H1 (cell line): ENCODE results near the gene PLXDC2. TPM values are rescaled to one million over a fixed set of nuclear protein-coding genes. Genes with fewer than 3 reads are reported as not detected.

Experiments
- CTCF ChIA-PET: fragments of 300-600 bp; sonication (Branson Sonifier 250); formaldehyde crosslinking; loops from one replicate; lab custom pipeline; 2021; ENCODE audit not compliant: partially characterized antibody; lab: Charles Lee
- POLR2A ChIA-PET: fragments of 300-600 bp; sonication (Branson Sonifier 250); formaldehyde crosslinking; loops from one replicate; lab custom pipeline; 2021; ENCODE audit warnings: inconsistent platforms; ENCODE audit not compliant: partially characterized antibody; lab: Charles Lee
- DNase-seq, 2 experiments: peaks; one replicate each; pipeline versions ENCODE4 v3.0.0 to v3.0.0-alpha.2; 2010 to 2022; ENCODE audit warnings: low spot score in 2 of 2, low read depth in 1 of 2, mixed read lengths in 1 of 2
- FAIRE-seq: peaks from 2 replicates; lab custom pipeline; 2011; peaks lifted over from hg19 to GRCh38; lab: Jason Lieb, UNC
- H2AFZ ChIP-seq: 2 replicates; pipeline ENCODE4 v1.8.1; 2012; ENCODE audit warnings: low read length, inconsistent platforms
- H2AK5ac ChIP-seq: 2 replicates; pipeline ENCODE4 v1.6.1; 2013; ENCODE audit warnings: low read depth, low read length
- H2BK120ac ChIP-seq: replicated peaks from 2 replicates; pipeline ENCODE3; 2013; ENCODE audit warnings: low read depth, low read length, inconsistent platforms
- H2BK12ac ChIP-seq: 2 replicates; pipeline ENCODE4 v1.6.1; 2013; ENCODE audit warnings: low read depth, low read length
- H2BK15ac ChIP-seq: 2 replicates; pipeline ENCODE4 v1.6.1; 2013; ENCODE audit warnings: low read length
- H2BK20ac ChIP-seq: 2 replicates; pipeline ENCODE4 v1.6.1; 2013; ENCODE audit warnings: low read length
- H2BK5ac ChIP-seq: 2 replicates; pipeline ENCODE4 v1.6.1; 2013; ENCODE audit warnings: low read depth, low read length
- H3K14ac ChIP-seq: 2 replicates; pipeline ENCODE4 v1.6.1; 2013; ENCODE audit warnings: inconsistent platforms; ENCODE audit not compliant: insufficient read length
- H3K18ac ChIP-seq: 2 replicates; pipeline ENCODE4 v1.6.1; 2013; ENCODE audit warnings: low read length; ENCODE audit errors: extremely low read depth
- H3K23ac ChIP-seq: 2 replicates; pipeline ENCODE4 v1.6.1; 2013; ENCODE audit warnings: inconsistent platforms; ENCODE audit not compliant: insufficient read length
- H3K23me2 ChIP-seq: 2 replicates; pipeline ENCODE4 v1.6.1; 2013; ENCODE audit warnings: low read depth, low read length
- H3K27ac ChIP-seq: 2 replicates; pipeline ENCODE4 v1.6.1; 2011; ENCODE audit warnings: low read depth, low read length, inconsistent platforms
- H3K27me3 ChIP-seq, 4 experiments: replicated peaks in 1 of 4; 1 replicate in 1 of 4; 2 replicates in 3 of 4; pipeline versions ENCODE4 v1.6.1 to v1.8.1; 2011 to 2013; ENCODE audit warnings: low read length in 3 of 4, mild to moderate bottlenecking in 3 of 4, inconsistent platforms in 2 of 4, mixed read lengths in 2 of 4, moderate library complexity in 1 of 4; ENCODE audit not compliant: control insufficient read depth in 3 of 4, insufficient read depth in 3 of 4; ENCODE audit errors: extremely low read depth in 1 of 4
- H3K36me3 ChIP-seq, 4 experiments: 2 replicates each; pipeline versions ENCODE4 v1.6.1 to v1.8.1; 2011 to 2013; ENCODE audit warnings: mild to moderate bottlenecking in 4 of 4, low read length in 3 of 4, moderate library complexity in 2 of 4, control low read depth in 1 of 4, inconsistent platforms in 1 of 4; ENCODE audit not compliant: insufficient read depth in 4 of 4, control insufficient read depth in 2 of 4
- H3K4ac ChIP-seq: replicated peaks from 2 replicates; pipeline ENCODE3; 2013; ENCODE audit warnings: low read length, low read depth, mixed read lengths, inconsistent platforms; ENCODE audit not compliant: insufficient read length
- H3K4me1 ChIP-seq, 4 experiments: replicated peaks in 1 of 4; 1 replicate in 1 of 4; 2 replicates in 3 of 4; pipeline versions ENCODE4 v1.6.1 to v1.8.1; 2011 to 2013; ENCODE audit warnings: low read length in 3 of 4, inconsistent platforms in 2 of 4, mixed read lengths in 1 of 4; ENCODE audit not compliant: insufficient read depth in 4 of 4, control insufficient read depth in 3 of 4
- H3K4me2 ChIP-seq, 2 experiments: 2 replicates each; pipeline versions ENCODE4 v1.6.1 to v1.8.1; 2011 to 2013; ENCODE audit warnings: low read depth in 2 of 2, low read length in 2 of 2, control low read depth in 1 of 2, inconsistent platforms in 1 of 2, mild to moderate bottlenecking in 1 of 2; ENCODE audit not compliant: insufficient read depth in 1 of 2
- H3K4me3 ChIP-seq, 4 experiments: fragments of 200-600, 300-600 bp in 1 of 4; sonication (generic), shearing (Covaris generic), sonication (Bioruptor Twin) in 1 of 4; 2 replicates each; pipeline versions ENCODE4 v1.5.1 to v1.8.1; 2011 to 2016; ENCODE audit warnings: low read length in 4 of 4, low read depth in 3 of 4, control low read depth in 2 of 4, inconsistent platforms in 2 of 4, mild to moderate bottlenecking in 2 of 4, mixed read lengths in 1 of 4, moderate library complexity in 1 of 4; ENCODE audit not compliant: insufficient read depth in 2 of 4; ENCODE audit errors: extremely low read depth in 1 of 4
- H3K56ac ChIP-seq: replicated peaks from 2 replicates; pipeline ENCODE3; 2013; ENCODE audit warnings: low read depth, mild to moderate bottlenecking, mixed read lengths, low read length, inconsistent platforms; ENCODE audit not compliant: insufficient read length
- H3K79me1 ChIP-seq: 2 replicates; pipeline ENCODE4 v1.6.1; 2013; ENCODE audit warnings: low read depth, low read length, control low read depth
- H3K79me2 ChIP-seq, 2 experiments: 2 replicates each; pipeline versions ENCODE4 v1.6.1 to v1.8.1; 2012 to 2013; ENCODE audit warnings: low read length in 2 of 2, mild to moderate bottlenecking in 2 of 2, inconsistent platforms in 1 of 2; ENCODE audit not compliant: insufficient read depth in 2 of 2, control insufficient read depth in 1 of 2
- H3K9ac ChIP-seq, 4 experiments: replicated peaks in 1 of 4; 1 replicate in 1 of 4; 2 replicates in 3 of 4; pipeline versions ENCODE4 v1.6.1 to v1.8.1; 2011 to 2013; ENCODE audit warnings: low read depth in 3 of 4, low read length in 3 of 4, control low read depth in 2 of 4, mild to moderate bottlenecking in 2 of 4, moderate library complexity in 2 of 4, inconsistent platforms in 1 of 4; ENCODE audit errors: extremely low read depth in 1 of 4
- H3K9me3 ChIP-seq, 2 experiments: 2 replicates each; pipeline versions ENCODE4 v1.6.1 to v1.8.1; 2012 to 2013; ENCODE audit warnings: mild to moderate bottlenecking in 2 of 2, moderate library complexity in 2 of 2, control low read depth in 1 of 2, inconsistent platforms in 1 of 2, low read depth in 1 of 2, low read length in 1 of 2, mixed read lengths in 1 of 2; ENCODE audit not compliant: insufficient read depth in 2 of 2
- H4K20me1 ChIP-seq, 2 experiments: replicated peaks in 1 of 2; 2 replicates each; pipeline versions ENCODE3 to v1.8.1; 2011 to 2013; ENCODE audit warnings: inconsistent platforms in 2 of 2, low read length in 2 of 2, mild to moderate bottlenecking in 1 of 2; ENCODE audit not compliant: insufficient read depth in 2 of 2, control insufficient read depth in 1 of 2
- H4K5ac ChIP-seq: 2 replicates; pipeline ENCODE4 v1.6.1; 2013; ENCODE audit warnings: low read length, low read depth, mixed read lengths, inconsistent platforms; ENCODE audit not compliant: insufficient read length
- H4K8ac ChIP-seq: 2 replicates; pipeline ENCODE4 v1.8.0; 2013; ENCODE audit warnings: mild to moderate bottlenecking, moderate library complexity, low read length, inconsistent platforms; ENCODE audit not compliant: insufficient read depth; ENCODE audit errors: extremely low read depth
- H4K91ac ChIP-seq: replicated peaks from 2 replicates; pipeline ENCODE3; 2013; ENCODE audit warnings: low read length, mixed read lengths, inconsistent platforms; ENCODE audit not compliant: insufficient read length
- BACH1 ChIP-seq: IDR thresholded peaks from 2 replicates; pipeline ENCODE4 v1.6.1; 2012; ENCODE audit warnings: low read length, improper control_type of control experiment
- CREB1 ChIP-seq: IDR thresholded peaks from 2 replicates; pipeline ENCODE4 v1.6.1; 2012; ENCODE audit warnings: inconsistent platforms
- CTCF ChIP-seq, 3 experiments: IDR thresholded peaks; 1 replicate in 2 of 3; 2 replicates in 1 of 3; pipeline versions ENCODE4 v1.5.1 to v1.6.1; 2011; ENCODE audit warnings: low read length in 3 of 3, mild to moderate bottlenecking in 3 of 3, inconsistent platforms in 2 of 3, low read depth in 1 of 3, moderate library complexity in 1 of 3; ENCODE audit not compliant: insufficient read depth in 1 of 3; ENCODE audit errors: control extremely low read depth in 1 of 3
- EZH2 ChIP-seq: fragments of 200-600 bp; sonication (generic); IDR thresholded peaks from 2 replicates; pipeline ENCODE4 v1.7.1; 2012; ENCODE audit warnings: low read depth, mild to moderate bottlenecking, moderate library complexity, low read length, inconsistent platforms; ENCODE audit not compliant: severe bottlenecking
- HDAC2 ChIP-seq, 2 experiments: fragments of 300-600 bp in 1 of 2; sonication (generic) in 1 of 2; IDR thresholded peaks; 2 replicates each; pipeline ENCODE4 v1.6.1; 2011 to 2012; ENCODE audit warnings: low read depth in 2 of 2, low read length in 2 of 2, mild to moderate bottlenecking in 2 of 2, moderate library complexity in 2 of 2, borderline replicate concordance in 1 of 2, inconsistent platforms in 1 of 2
- RBBP5 ChIP-seq: IDR thresholded peaks from 2 replicates; pipeline ENCODE4 v1.7.1; 2012; ENCODE audit warnings: low read depth, mild to moderate bottlenecking, inconsistent platforms, low read length, moderate library complexity, borderline replicate concordance
- RXRA ChIP-seq: IDR thresholded peaks from 2 replicates; pipeline ENCODE4 v1.6.1; 2011; ENCODE audit warnings: low read depth, mild to moderate bottlenecking, low read length, moderate library complexity; ENCODE audit not compliant: insufficient read depth
- TEAD4 ChIP-seq: IDR thresholded peaks from 2 replicates; pipeline ENCODE4 v1.6.1; 2012; ENCODE audit warnings: low read depth, low read length, inconsistent platforms, mixed read lengths
- USF2 ChIP-seq: IDR thresholded peaks from 2 replicates; pipeline ENCODE4 v1.6.1; 2011; ENCODE audit warnings: low read length, improper control_type of control experiment
- ZNF274 ChIP-seq: IDR thresholded peaks from 2 replicates; pipeline ENCODE4 v1.7.0; 2012; ENCODE audit warnings: low read length, borderline replicate concordance; ENCODE audit errors: extremely low read depth
- WGBS, 2 experiments: shearing (Covaris generic) in 1 of 2; methylation state at CpG; one replicate each; pipeline versions ENCODE4 v1.1.6 to v1.1.7; 2013 to 2015; ENCODE audit warnings: low lambda C conversion rate in 2 of 2, mixed read lengths in 2 of 2, inconsistent platforms in 1 of 2, low coverage in 1 of 2, missing lambda C conversion rate in 1 of 2; ENCODE audit not compliant: insufficient replicate concordance in 2 of 2, insufficient coverage in 1 of 2, insufficient read length in 1 of 2; ENCODE audit errors: extremely low coverage in 1 of 2, missing lambda C conversion rate in 1 of 2; 5-methylcytosine and 5-hydroxymethylcytosine counted together
- polyA plus RNA-seq, 7 experiments: library from polyadenylated mRNA; depleted of rRNA in 3 of 7; stranded (reverse) in 5 of 7; unstranded in 2 of 7; fragments of >200 nt in 5 of 7; fragments of 200-250 nt in 2 of 7; gene quantifications; 1 replicate in 5 of 7; 2 replicates in 1 of 7; 4 replicates in 1 of 7; pipeline versions ENCODE4 v1.2.1 to v1.2.3, GENCODE V29; 2011 to 2013; ENCODE audit warnings: missing spikeins in 2 of 7, mixed read lengths in 2 of 7
- total RNA-seq: library from RNA; stranded (reverse); fragmentation: NEBNext Ultra II Directional; extraction: Animal tissue kit (Norgen Biotek cat#: 25700); gene quantifications from 2 replicates; pipeline ENCODE4 v1.2.1, GENCODE V29; 2021

PLXDC2 gene
- total and polyA plus RNA-seq, 2 of the 8 experiments (the other 6 are each of a cell fraction or from before 2014, with no cell fraction given) = 23.0 to 40.5 TPM

GRCh38 chr10:19970256-19970655 lies 154.0 kb downstream of the PLXDC2 start:
- Histone ChIP-seq H3K4me3 (no peak overlapping the region), H2BK5ac (no peak overlapping the region), H2AFZ (no peak overlapping the region), H2AK5ac (no peak overlapping the region), H4K20me1 (no peaks in the 10 kb centered on the region), H4K91ac (no peak overlapping the region), H3K4me2 (no peak overlapping the region), H4K5ac (no peak overlapping the region), H3K79me2 (peaks cover 0 to 48% of the 10 kb centered on the region in 2 experiments; a peak in 2 of 4 replicates), H3K14ac (no peak overlapping the region), H3K79me1 (no peaks in the 10 kb centered on the region; the same call in 1 of the 2 replicates), H2BK20ac (no peak overlapping the region), H2BK120ac (no peak overlapping the region), H3K4ac (no peak overlapping the region), H3K9ac (no peak overlapping the region), H4K8ac (no peak overlapping the region), H3K9me3 (no peaks in the 10 kb centered on the region), H3K23ac (no peak overlapping the region), H3K23me2 (no peaks in the 10 kb centered on the region), H3K18ac (no peak overlapping the region), H3K27me3 (no peaks in the 10 kb centered on the region), H3K56ac (no peak overlapping the region), H2BK15ac (no peak overlapping the region), H3K4me1 (peaks cover 0 to 17% (median 7%) of the 10 kb centered on the region in 4 experiments; a peak in 5 of 7 replicates), H2BK12ac (no peak overlapping the region), H3K36me3 (no peaks in the 10 kb centered on the region), H3K27ac (no peak overlapping the region)
- ChIA-PET POLR2A (no interaction called here), CTCF (no interaction called here)
- no peak for DNase-seq
- FAIRE-seq = no peak
- 98% methylated on average over 2 of the region's 2 CpGs; no CpG with 5 or more reads in 1 of the 2 experiments for WGBS, 2 experiments
- no peak for TF ChIP-seq EZH2
- TF ChIP-seq TEAD4 = no peak
- no peak for TF ChIP-seq USF2
- no peak for TF ChIP-seq RXRA
- TF ChIP-seq CREB1 = no peak
- TF ChIP-seq CTCF (IDR thresholded peaks at IDR 0.05; ENCODE audit: control extremely low read depth in 1 of 3, insufficient read depth in 1 of 3, low read depth in 1 of 3, low read length in 3 of 3) = no peak
- TF ChIP-seq BACH1 = no peak
- TF ChIP-seq RBBP5 = no peak
- TF ChIP-seq ZNF274 = no peak
- no peak for TF ChIP-seq HDAC2 (IDR thresholded peaks at IDR 0.05; ENCODE audit: borderline replicate concordance in 1 of 2, low read depth in 2 of 2, low read length in 2 of 2)
- TF ChIP-seq, all 59 proteins: peak for 0
